GM18517 (cell line): Measurements from ENCODE around the gene ANKS3.
"Not testable (repeated sequence)": the region's sequence is repeated elsewhere in the genome, so short reads cannot be mapped to it uniquely, and the experiment has no call there.

ENCODE experiments used
- ATAC-seq: cut with Tn5 transposase; IDR thresholded peaks from one replicate; pipeline ENCODE4 v1.9.1; 2021; ENCODE audit warnings: mild to moderate bottlenecking, moderate library complexity; ENCODE audit not compliant: unreplicated experiment

ANKS3 gene

DNA sequence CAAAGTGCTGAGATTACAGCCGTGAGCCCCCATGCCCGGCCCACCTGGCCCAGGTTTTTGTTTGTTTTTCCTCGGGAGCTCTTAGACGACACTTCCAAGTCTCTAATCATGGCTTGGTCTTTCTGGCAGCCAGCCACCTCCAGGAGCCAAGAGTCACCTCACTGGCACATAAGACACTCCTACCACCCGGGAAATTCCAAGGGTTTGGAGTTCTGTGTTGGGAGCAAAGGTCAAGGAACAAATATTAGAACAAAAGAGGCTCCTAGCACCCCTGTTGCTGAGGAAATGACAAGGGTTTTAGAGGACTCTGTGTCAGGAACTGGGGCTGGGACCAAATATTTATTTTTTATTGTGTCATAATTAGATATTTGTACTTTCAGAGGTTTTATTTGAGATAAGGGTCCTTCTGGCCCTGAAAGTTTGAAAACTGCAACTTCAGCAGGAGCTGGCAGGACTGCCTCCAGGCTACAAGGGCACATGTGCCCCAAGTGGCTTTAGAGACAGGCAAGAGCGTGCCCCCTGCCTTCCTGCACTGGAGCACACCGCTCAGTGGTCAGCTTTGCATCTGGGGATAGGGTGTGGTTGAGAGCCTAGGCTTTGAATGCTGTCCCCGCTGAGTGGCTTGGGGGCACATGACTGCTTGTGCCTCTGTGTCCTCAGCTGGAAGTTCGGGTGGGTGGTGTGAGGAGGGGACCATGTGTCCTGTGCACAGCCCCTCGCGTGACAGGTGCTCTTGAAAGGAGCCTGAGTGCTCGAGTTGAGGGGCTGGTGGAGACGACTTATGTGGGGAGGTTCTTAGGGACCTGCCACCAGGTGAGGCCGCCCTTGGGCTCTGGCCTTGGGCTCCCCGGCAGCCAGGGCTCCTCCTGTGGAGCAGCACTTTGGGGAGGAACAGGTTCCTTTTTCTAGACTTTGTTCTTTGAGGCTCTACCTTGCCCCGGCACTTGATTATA, 79.8 kb downstream of the ANKS3 start:
- ATAC-seq, result no peak

DNA sequence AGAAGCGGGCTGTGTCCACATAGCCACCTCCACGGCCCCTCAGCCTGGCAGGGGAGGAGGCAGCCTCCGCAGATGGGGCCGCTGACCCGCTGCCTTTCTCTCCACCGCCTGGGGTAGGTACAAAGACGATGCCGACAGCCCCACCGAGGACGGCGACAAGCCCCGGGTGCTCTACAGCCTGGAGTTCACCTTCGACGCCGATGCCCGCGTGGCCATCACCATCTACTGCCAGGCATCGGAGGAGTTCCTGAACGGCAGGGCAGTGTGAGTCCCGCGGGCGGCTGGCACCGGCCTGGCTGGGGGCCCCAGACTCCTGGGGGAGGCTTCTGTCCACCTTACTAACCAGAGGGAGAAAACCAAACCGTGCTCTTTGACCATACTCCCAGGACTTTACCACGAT, 81.5 kb downstream of the ANKS3 start:
- no peak for ATAC-seq

DNA sequence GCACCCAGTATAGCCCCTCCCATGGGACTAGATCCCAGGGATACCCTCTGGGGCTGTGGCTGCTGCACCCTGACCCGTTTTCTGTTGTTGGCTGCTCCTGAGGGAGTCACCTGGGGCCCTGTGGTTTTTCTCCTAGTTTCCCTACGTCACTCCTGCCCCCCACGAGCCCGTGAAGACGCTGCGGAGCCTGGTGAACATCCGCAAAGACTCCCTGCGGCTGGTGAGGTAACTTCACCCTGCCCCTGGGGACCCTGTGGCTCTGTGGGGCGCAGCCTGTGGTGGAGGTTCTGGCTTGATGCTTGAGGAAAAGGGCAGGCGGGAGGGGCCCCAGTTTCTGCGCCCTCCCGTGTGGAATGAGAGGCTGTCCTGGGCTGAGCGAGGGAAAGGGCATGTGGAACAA, 82.2 kb downstream of the ANKS3 start:
- no peak for ATAC-seq

DNA sequence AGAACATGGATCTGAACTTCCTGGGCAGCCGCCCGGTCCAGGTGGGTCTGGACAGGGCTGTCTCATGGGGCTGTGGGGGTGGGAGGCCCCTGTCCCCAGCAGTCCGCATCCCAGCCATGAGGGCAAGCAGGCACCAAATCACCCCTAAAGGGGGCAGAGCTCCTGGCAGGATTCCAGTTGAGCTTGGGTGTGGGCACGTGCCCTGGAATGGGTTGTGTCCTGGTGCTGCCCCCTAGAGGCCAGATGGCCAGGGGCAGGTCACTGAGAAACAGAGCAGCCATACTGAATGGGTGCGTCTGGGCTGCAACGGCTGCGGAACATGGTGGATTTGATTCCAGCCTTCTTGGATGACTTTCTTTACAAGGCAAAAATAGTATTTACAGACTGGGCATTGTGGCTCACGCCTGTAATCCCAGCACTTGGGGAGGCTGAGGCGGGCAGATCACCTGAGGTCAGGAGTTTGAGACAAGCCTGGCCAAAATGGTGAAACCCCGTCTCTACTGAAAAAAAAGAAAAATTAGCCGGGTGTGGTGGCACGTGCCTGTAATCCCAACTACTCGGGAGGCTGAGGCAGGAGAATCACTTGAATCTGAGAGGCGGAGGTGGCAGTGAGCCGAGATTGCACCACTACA, 83.5 kb downstream of the ANKS3 start:
- not testable (repeated sequence) for ATAC-seq

DNA sequence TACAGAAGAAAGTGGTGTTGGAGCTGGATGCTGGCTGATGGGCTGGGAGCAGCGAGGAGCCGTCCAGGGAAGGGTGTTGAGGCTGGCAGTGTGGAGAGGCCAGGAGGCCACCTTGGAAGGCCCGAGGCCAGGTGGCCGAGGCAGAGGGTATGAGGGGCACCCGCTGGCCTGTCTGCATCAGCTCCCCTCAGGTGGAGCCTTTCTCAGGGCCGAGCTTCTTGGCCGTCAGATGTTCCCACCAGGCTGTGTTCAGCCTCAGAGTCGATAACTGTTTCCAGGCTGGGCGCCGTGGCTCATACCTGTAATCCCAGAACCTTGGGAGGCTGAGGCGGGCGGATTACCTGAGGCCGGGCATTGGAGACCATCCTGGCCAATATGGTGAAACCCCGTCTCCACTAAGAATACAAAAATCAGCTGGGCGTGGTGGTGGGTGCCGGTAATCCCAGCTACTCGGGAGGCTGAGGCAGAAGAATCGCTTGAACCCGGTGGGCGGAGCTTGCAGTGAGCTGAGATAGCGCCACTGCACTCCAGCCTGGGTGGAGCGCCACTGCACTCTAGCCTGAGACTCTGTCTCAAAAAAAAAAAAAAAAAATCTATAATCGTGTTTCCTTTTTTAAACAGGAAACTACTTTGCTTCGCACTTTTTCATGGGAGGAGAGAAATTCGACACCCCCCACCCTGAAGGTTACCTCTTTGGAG, 84.2 kb downstream of the ANKS3 start:
- ATAC-seq, result no peak

DNA sequence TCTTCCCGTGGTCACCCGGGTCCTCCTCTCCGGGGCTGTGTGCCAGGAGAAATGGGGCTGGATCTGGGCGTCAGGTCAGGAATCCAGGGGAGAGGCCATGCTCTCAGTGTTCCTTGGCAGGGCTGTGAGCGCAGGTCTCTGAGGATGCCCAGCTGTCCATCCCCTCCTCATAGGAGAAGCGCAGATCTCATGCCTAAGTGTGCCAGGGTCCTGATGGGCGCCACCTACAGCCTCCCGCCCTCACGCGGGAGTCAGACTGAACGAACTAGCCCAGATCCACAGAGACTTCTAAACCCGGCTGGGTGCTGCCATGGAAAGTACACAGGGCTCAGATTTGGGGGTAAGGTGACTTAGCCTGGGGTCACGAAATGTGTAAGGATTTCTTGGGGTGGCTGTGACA, 85.2 kb downstream of the ANKS3 start:
- ATAC-seq, result no peak

DNA sequence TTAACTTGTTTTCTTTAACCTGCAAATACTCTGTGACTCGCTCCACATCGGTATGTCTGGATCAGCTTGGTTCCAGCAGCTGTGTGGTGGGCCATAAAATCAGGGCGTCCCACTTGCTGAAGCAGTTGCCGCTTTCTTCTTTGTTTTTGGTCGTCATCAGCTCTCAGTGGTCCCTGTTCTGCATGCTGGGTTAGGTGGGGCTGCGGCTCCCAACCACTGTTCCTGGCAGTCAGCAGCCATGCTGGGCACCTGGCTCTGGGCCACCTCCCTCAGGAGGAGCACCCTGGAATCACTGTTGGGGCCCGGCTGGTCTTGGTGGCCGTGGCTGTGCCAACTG, 86.5 kb downstream of the ANKS3 start:
- ATAC-seq, result no peak

DNA sequence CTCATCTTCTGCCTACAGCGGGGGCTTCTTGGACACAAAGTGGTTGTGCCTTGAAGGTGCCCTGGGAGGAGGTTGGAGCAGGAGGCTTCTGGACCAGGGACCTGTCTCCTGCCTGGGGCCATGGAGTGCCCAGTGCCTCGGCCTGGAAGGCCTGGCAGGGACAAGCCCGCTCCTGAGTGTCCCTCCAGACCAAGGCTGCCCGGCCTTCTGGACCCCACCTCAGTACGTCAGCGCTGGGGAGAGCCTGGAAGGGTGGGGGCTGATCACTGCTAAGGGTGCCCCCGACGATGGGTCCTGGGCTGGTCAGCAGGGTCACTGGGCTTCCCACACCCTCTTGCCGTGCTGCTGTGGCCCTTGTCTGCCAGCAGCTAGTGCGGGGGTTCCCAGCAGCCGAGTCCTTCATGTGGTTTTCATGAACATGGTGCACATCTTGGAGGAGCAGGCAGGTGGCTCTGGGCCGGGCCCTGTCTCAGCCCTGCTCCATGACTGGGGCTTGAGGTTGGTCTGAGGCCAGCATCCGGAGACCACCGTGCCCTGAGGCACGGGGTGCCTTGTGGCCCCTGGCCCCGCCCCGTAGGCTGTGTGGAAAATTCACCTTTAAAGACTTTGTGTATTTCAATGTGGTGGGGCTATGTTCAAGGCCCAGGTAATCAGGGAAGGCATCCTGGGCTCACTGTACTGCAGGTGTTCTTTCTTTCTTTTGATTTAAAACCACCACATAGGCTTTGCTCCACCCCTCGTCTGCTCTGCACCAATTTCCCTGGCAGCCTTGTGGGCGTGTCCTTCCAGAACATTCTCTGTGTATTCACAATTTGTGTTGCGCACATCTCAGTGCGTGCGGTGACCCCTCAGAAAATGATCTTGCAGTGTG, 87.1 kb downstream of the ANKS3 start:
- ATAC-seq, result no peak
